B cell (primary cell): ENCODE data around the gene QRICH1. TPM values are rescaled to one million over a fixed set of nuclear protein-coding genes. Genes with fewer than 3 reads are reported as not detected.

Experiments
- ATAC-seq: fragments of 200-7000 bp; cut with Tn5 transposase; one replicate; pipeline ENCODE4 v1.10.0; 2021; ENCODE audit warnings: low read depth, mild to moderate bottlenecking, moderate number of reproducible peaks, moderate library complexity
- CTCF ChIA-PET: fragments of 350-600 bp; sonication (Branson Sonifier 250); formaldehyde crosslinking; loops from one replicate; lab custom pipeline; 2021; ENCODE audit warnings: antibody characterized with exemption, inconsistent platforms; lab: Charles Lee
- POLR2A ChIA-PET: fragments of 350-600 bp; sonication (Branson Sonifier 250); formaldehyde crosslinking; loops from one replicate; lab custom pipeline; 2021; ENCODE audit warnings: antibody characterized with exemption; lab: Charles Lee
- DNase-seq: peaks from one replicate; pipeline ENCODE4 v3.0.0; 2013
- H2AFZ ChIP-seq: 2 replicates; pipeline ENCODE4 v1.6.1; 2012; ENCODE audit warnings: mild to moderate bottlenecking, low read depth, low read length; ENCODE audit not compliant: insufficient read depth, poor library complexity, severe bottlenecking
- H3K27ac ChIP-seq, 2 donors: 1 replicate in 1 of 2; 2 replicates in 1 of 2; pipeline ENCODE4 v1.5.1; 2012 to 2013; ENCODE audit warnings: low read length in 2 of 2, mild to moderate bottlenecking in 2 of 2, moderate library complexity in 1 of 2
- H3K27me3 ChIP-seq, 4 experiments: fragments of 200-600 bp in 1 of 4; sonication (generic) in 1 of 4; replicated peaks in 1 of 4; 1 replicate in 2 of 4; 2 replicates in 2 of 4; pipeline versions ENCODE4 v1.6.1 to v1.7.0; 2013 to 2016; ENCODE audit warnings: low read length in 3 of 4, mild to moderate bottlenecking in 2 of 4, mixed read lengths in 1 of 4, moderate library complexity in 1 of 4; ENCODE audit not compliant: insufficient read depth in 4 of 4, control insufficient read depth in 3 of 4; ENCODE audit errors: control extremely low read depth in 1 of 4
- H3K36me3 ChIP-seq, 2 experiments: replicated peaks in 1 of 2; 1 replicate in 1 of 2; 2 replicates in 1 of 2; pipeline versions ENCODE4 v1.6.1 to v1.7.1; 2013; ENCODE audit warnings: low read length in 1 of 2; ENCODE audit not compliant: insufficient read depth in 2 of 2, control insufficient read depth in 1 of 2; ENCODE audit errors: control extremely low read depth in 1 of 2, extremely low read depth in 1 of 2
- H3K4me1 ChIP-seq, 2 donors: fragments of 200-600 bp in 1 of 2; sonication (generic) in 1 of 2; 1 replicate in 1 of 2; 2 replicates in 1 of 2; pipeline versions ENCODE4 v1.5.1 to v1.6.1; 2013 to 2017; ENCODE audit warnings: low read length in 2 of 2; ENCODE audit not compliant: control insufficient read depth in 2 of 2, insufficient read depth in 2 of 2
- H3K4me2 ChIP-seq: replicated peaks from 2 replicates; pipeline ENCODE3; 2012; ENCODE audit warnings: mild to moderate bottlenecking, low read depth, low read length; ENCODE audit not compliant: poor library complexity, severe bottlenecking
- H3K4me3 ChIP-seq, 5 experiments: fragments of 200-600 bp in 1 of 5; sonication (generic) in 1 of 5; 1 replicate in 3 of 5; 2 replicates in 2 of 5; pipeline versions ENCODE4 v1.5.1 to v1.7.0; 2011 to 2016; ENCODE audit warnings: low read length in 4 of 5, mild to moderate bottlenecking in 4 of 5, low read depth in 2 of 5, control low read depth in 1 of 5, moderate library complexity in 1 of 5; ENCODE audit not compliant: insufficient read depth in 1 of 5; ENCODE audit errors: control extremely low read depth in 1 of 5, extremely low read depth in 1 of 5
- H3K79me2 ChIP-seq: fragments of 200-600 bp; sonication (generic); one replicate; pipeline ENCODE4 v1.6.0; 2016; ENCODE audit warnings: low read length; ENCODE audit not compliant: control insufficient read depth, insufficient read depth
- H3K9ac ChIP-seq: fragments of 200-600 bp; sonication (generic); 2 replicates; pipeline ENCODE4 v1.6.1; 2017; ENCODE audit warnings: mild to moderate bottlenecking, low read length, moderate library complexity
- H3K9me3 ChIP-seq, 3 donors: one replicate each; pipeline versions ENCODE4 v1.6.1 to v1.7.1; 2013; ENCODE audit warnings: low read length in 2 of 3; ENCODE audit not compliant: control insufficient read depth in 2 of 3, insufficient read depth in 1 of 3; ENCODE audit errors: control extremely low read depth in 1 of 3
- H4K20me1 ChIP-seq: 2 replicates; pipeline ENCODE4 v1.6.0; 2012; ENCODE audit warnings: mild to moderate bottlenecking, low read length; ENCODE audit not compliant: insufficient read depth, control insufficient read depth, poor library complexity, severe bottlenecking
- H3K27ac Mint-ChIP-seq: one replicate; pipeline ENCODE4 v1.8.0; 2021; ENCODE audit warnings: mixed read lengths
- H3K27me3 Mint-ChIP-seq: one replicate; pipeline ENCODE4 v1.8.0; 2021; ENCODE audit warnings: mixed read lengths
- H3K4me1 Mint-ChIP-seq: one replicate; pipeline ENCODE4 v1.8.0; 2021; ENCODE audit warnings: mixed read lengths
- H3K4me3 Mint-ChIP-seq: one replicate; pipeline ENCODE4 v1.8.0; 2021; ENCODE audit warnings: mixed read lengths
- H3K9me3 Mint-ChIP-seq: one replicate; pipeline ENCODE4 v1.8.0; 2022; ENCODE audit warnings: mixed read lengths; ENCODE audit not compliant: insufficient read depth
- CTCF ChIP-seq: fragments of 200-600 bp; IDR thresholded peaks from one replicate; pipeline ENCODE4 v1.8.0; 2022; ENCODE audit warnings: antibody characterized with exemption, mild to moderate bottlenecking
- EZH2 ChIP-seq: IDR thresholded peaks from 2 replicates; pipeline ENCODE4 v1.6.1; 2012; ENCODE audit warnings: borderline replicate concordance, low read depth, mild to moderate bottlenecking, moderate library complexity, low read length; ENCODE audit not compliant: insufficient read depth, poor library complexity, severe bottlenecking
- WGBS: methylation state at CpG from one replicate; pipeline ENCODE4 v1.1.5; 2013; ENCODE audit warnings: missing lambda C conversion rate; ENCODE audit not compliant: insufficient coverage; 5-methylcytosine and 5-hydroxymethylcytosine counted together
- intact Hi-C: fragments of 100-400 bp; cut with micrococcal nuclease; formaldehyde crosslinking; loops from one replicate; pipeline ENCODE4 v1.10.0; 2022
- polyA plus RNA-seq: library from polyadenylated mRNA; depleted of rRNA; stranded (reverse); fragments of >200 nt; gene quantifications from 2 replicates; pipeline ENCODE4 v1.2.3, GENCODE V29; 2012
- total RNA-seq, 2 donors: library from RNA; stranded (reverse); fragments of 120-200 nt in 1 of 2; gene quantifications; 1 replicate in 1 of 2; 2 replicates in 1 of 2; pipeline versions ENCODE4 v1.2.3 to v1.2.4, GENCODE V29; 2013 to 2022

Gene QRICH1
- total and polyA plus RNA-seq, 2 donors (not counting 1 experiment from before 2014, with no cell fraction given), result 179 to 187 TPM

GRCh38 chr3:49120096-49120437 is 26.2 kb upstream of the QRICH1 start:
- peaks cover 0 to 5% (median 0%) of the 10 kb centered on the region in 3 donors for H3K9me3 ChIP-seq
- peak overlapping the region; percentile 88 for H2AFZ ChIP-seq
- DNase-seq (no peak), ATAC-seq (no peak)
- peak overlapping the region; percentile 89 for H3K27ac Mint-ChIP-seq
- H3K36me3 ChIP-seq, result peaks cover 0 to 40% of the 10 kb centered on the region in 2 experiments
- peak overlapping the region; percentile 82 to 92 for H3K27ac ChIP-seq
- H3K27me3 ChIP-seq, result no peaks in the 10 kb centered on the region
- H3K27me3 Mint-ChIP-seq, result no peaks in the 10 kb centered on the region
- 0% methylated on average over 9 of the region's 9 CpGs for WGBS
- TF ChIP-seq CTCF (no peak), EZH2 (no peak)
- peaks cover 39% of the 10 kb centered on the region for H3K79me2 ChIP-seq
- CTCF ChIA-PET, result interaction anchor here (0.6 to 1.8 kb wide), 4 partner anchors 18 to 133 kb away, joined by 3 to 14 read pairs (median 5); partner anchors contain the start of gene QRICH1
- intact Hi-C loops, result loop anchor here (1.0 to 5.0 kb wide), 5 partner anchors 16 to 552 kb away; partner anchors contain the start of genes APEH, CCDC71, QARS1 and QRICH1
- POLR2A ChIA-PET, result interaction anchor here (0.9 to 2.6 kb wide), 5 partner anchors 16 to 132 kb away, joined by 3 to 32 read pairs (median 6); partner anchors contain the start of genes DALRD3, QARS1 and QRICH1
- peaks cover 15% of the 10 kb centered on the region for H3K4me1 Mint-ChIP-seq
- peak overlapping the region; percentile 67 to 85 (median 74) for H3K4me3 ChIP-seq
- peaks cover 7% of the 10 kb centered on the region for H4K20me1 ChIP-seq
- no peaks in the 10 kb centered on the region for H3K9me3 Mint-ChIP-seq
- H3K4me2 ChIP-seq, result peak overlapping the region; percentile 88
- H3K9ac ChIP-seq, result peak overlapping the region; percentile 90
- peaks cover 12 to 21% of the 10 kb centered on the region in 2 donors for H3K4me1 ChIP-seq
- H3K4me3 Mint-ChIP-seq, result peak overlapping the region; percentile 88

GRCh38 chr3:49119439-49119838 is 25.6 kb upstream of the QRICH1 start:
- POLR2A ChIA-PET, result interaction anchor here (0.9 to 2.6 kb wide), 2 partner anchors 18 to 25 kb away, joined by 3 to 32 read pairs; partner anchors contain the start of gene QRICH1
- CTCF ChIA-PET, result interaction anchor here (0.6 to 1.0 kb wide), 2 partner anchors 13 to 131 kb away, joined by 3 to 4 read pairs; no protein-coding TSS in a partner anchor
- Mint-ChIP-seq H3K9me3 (no peaks in the 10 kb centered on the region), H3K4me3 (peak overlapping the region; percentile 88), H3K27ac (peak overlapping the region; percentile 20), H3K4me1 (peaks cover 15% of the 10 kb centered on the region), H3K27me3 (no peaks in the 10 kb centered on the region)
- Histone ChIP-seq H4K20me1 (peaks cover 8% of the 10 kb centered on the region), H3K9me3 (peaks cover 0 to 5% (median 0%) of the 10 kb centered on the region in 3 donors), H3K27me3 (no peaks in the 10 kb centered on the region), H3K79me2 (peaks cover 45% of the 10 kb centered on the region), H3K9ac (peak overlapping the region; percentile 90), H3K36me3 (peaks cover 0 to 46% of the 10 kb centered on the region in 2 experiments), H3K4me1 (peaks cover 12 to 21% of the 10 kb centered on the region in 2 donors), H3K4me2 (peak overlapping the region; percentile 88), H3K27ac (no peak overlapping the region), H3K4me3 (peak overlapping the region in 2 of 5 experiments; percentile 67 to 74), H2AFZ (no peak overlapping the region)
- TF ChIP-seq CTCF (no peak), EZH2 (no peak)
- WGBS, result 100% methylated on average over 1 of the region's 3 CpGs
- intact Hi-C loops, result no loop called here
- no peak for ATAC-seq
- DNase-seq, result no peak
